Mesendoderm (in vitro differentiated cells): ENCODE measurements around the gene MAPK6.

Experiments used
- DNase-seq: peaks from one replicate; pipeline ENCODE4 v3.0.0; 2013
- H2AK5ac ChIP-seq: 2 replicates; pipeline ENCODE4 v1.6.1; 2013; ENCODE audit warnings: low read length, inconsistent platforms
- H2BK120ac ChIP-seq: 2 replicates; pipeline ENCODE4 v1.6.1; 2013; ENCODE audit warnings: low read depth, mild to moderate bottlenecking, low read length, moderate library complexity, mixed read lengths
- H2BK15ac ChIP-seq: replicated peaks from 2 replicates; pipeline ENCODE4 v1.6.1; 2013; ENCODE audit warnings: low read depth, mild to moderate bottlenecking, moderate library complexity
- H2BK5ac ChIP-seq: 2 replicates; pipeline ENCODE4 v1.6.1; 2013; ENCODE audit warnings: low read length, inconsistent platforms
- H3K18ac ChIP-seq: 2 replicates; pipeline ENCODE4 v1.6.1; 2013; ENCODE audit warnings: mild to moderate bottlenecking, low read length, mixed read lengths
- H3K23ac ChIP-seq: one replicate; pipeline ENCODE4 v1.6.1; 2013; ENCODE audit warnings: low read length
- H3K27ac ChIP-seq: 2 replicates; pipeline ENCODE4 v1.5.1; 2013; ENCODE audit warnings: low read depth, mild to moderate bottlenecking, inconsistent platforms, low read length, moderate library complexity
- H3K27me3 ChIP-seq: 2 replicates; pipeline ENCODE4 v1.6.1; 2013; ENCODE audit warnings: low read length, control low read depth, mild to moderate bottlenecking, inconsistent platforms; ENCODE audit not compliant: insufficient read depth, poor library complexity
- H3K36me3 ChIP-seq: 2 replicates; pipeline ENCODE4 v1.6.1; 2013; ENCODE audit warnings: low read length, inconsistent platforms; ENCODE audit not compliant: control insufficient read depth, insufficient read depth
- H3K4ac ChIP-seq: one replicate; pipeline ENCODE4 v1.6.1; 2013; ENCODE audit warnings: low read depth, mild to moderate bottlenecking, low read length, moderate library complexity
- H3K4me1 ChIP-seq: 2 replicates; pipeline ENCODE4 v1.6.1; 2013; ENCODE audit warnings: low read depth, low read length, inconsistent platforms; ENCODE audit not compliant: control insufficient read depth
- H3K4me2 ChIP-seq: 2 replicates; pipeline ENCODE4 v1.6.1; 2013; ENCODE audit warnings: low read length
- H3K4me3 ChIP-seq: 2 replicates; pipeline ENCODE4 v1.5.1; 2013; ENCODE audit warnings: mild to moderate bottlenecking, low read length
- H3K56ac ChIP-seq: one replicate; pipeline ENCODE4 v1.6.1; 2013; ENCODE audit warnings: low read length
- H3K79me1 ChIP-seq: 2 replicates; pipeline ENCODE4 v1.6.1; 2013; ENCODE audit warnings: low read length, inconsistent platforms
- H3K79me2 ChIP-seq: 2 replicates; pipeline ENCODE4 v1.6.1; 2013; ENCODE audit warnings: mild to moderate bottlenecking, low read length; ENCODE audit not compliant: control insufficient read depth, insufficient read depth
- H3K9ac ChIP-seq: 2 replicates; pipeline ENCODE4 v1.6.1; 2013; ENCODE audit warnings: low read length, inconsistent platforms
- H4K5ac ChIP-seq: one replicate; pipeline ENCODE4 v1.6.1; 2013; ENCODE audit warnings: low read length
- H4K8ac ChIP-seq: one replicate; pipeline ENCODE4 v1.6.1; 2013; ENCODE audit warnings: low read depth, mild to moderate bottlenecking, control low read depth, low read length, moderate library complexity
- WGBS: extraction: QIAGEN DNeasy Blood & Tissue Kit; methylation state at CpG from one replicate; pipeline ENCODE4 v1.1.7; 2013; ENCODE audit warnings: low lambda C conversion rate, missing lambda C conversion rate; ENCODE audit not compliant: insufficient coverage; ENCODE audit errors: extremely low coverage; 5-methylcytosine and 5-hydroxymethylcytosine counted together

Gene MAPK6

DNA sequence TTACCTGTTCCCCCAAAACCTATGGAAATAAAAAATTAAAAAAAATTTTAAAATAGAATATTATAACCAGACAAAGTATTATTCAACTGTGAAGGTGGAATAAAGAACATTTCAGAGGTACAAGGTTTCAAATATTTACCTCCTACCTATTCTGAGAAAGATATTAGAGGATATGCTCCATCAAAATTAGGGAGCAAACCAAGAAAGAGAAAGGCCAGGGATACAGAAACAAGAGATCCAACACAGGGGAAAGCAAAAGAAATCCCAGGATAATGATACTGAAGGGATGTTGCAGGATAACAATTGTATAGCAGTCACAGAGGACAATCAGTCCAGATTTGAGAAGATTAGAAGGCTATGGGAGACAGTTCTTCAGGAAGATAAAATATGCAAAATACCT lies 71.2 kb downstream of the MAPK6 start:
- H3K27me3 ChIP-seq: no peaks in the 10 kb centered on the region
- H3K79me2 ChIP-seq: no peaks in the 10 kb centered on the region
- H3K23ac ChIP-seq: no peak overlapping the region
- no peak overlapping the region for H4K5ac ChIP-seq
- no peak overlapping the region for H2BK15ac ChIP-seq
- H2BK5ac ChIP-seq: no peak overlapping the region
- no peak overlapping the region for H3K56ac ChIP-seq
- no peak overlapping the region for H2AK5ac ChIP-seq
- H3K4me1 ChIP-seq: no peaks in the 10 kb centered on the region
- H3K36me3 ChIP-seq: no peaks in the 10 kb centered on the region
- H3K4ac ChIP-seq: no peak overlapping the region
- H3K79me1 ChIP-seq: no peaks in the 10 kb centered on the region
- no peak overlapping the region for H3K27ac ChIP-seq
- H4K8ac ChIP-seq: no peak overlapping the region
- H3K18ac ChIP-seq: no peak overlapping the region
- DNase-seq: no peak
- H3K9ac ChIP-seq: no peak overlapping the region
- no peak overlapping the region for H2BK120ac ChIP-seq
- no peak overlapping the region for H3K4me2 ChIP-seq
- H3K4me3 ChIP-seq: no peak overlapping the region

DNA sequence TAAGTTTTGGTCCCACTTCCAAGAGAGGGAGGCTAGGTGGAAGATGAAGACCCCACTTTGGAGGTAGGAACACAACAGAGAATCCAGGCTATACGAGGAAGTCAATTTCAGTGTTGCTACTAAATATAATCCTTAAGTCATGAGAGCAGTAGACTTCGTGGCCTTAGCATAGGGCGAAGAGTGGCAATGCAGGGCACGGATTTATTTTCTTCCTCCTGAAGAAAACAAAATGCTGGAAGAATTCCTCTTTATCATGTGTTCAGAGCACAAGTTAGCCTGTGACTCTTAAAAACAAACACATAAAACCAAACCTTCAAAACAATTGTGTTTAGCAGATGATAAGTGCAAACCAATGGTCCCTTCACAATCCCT lies 74.1 kb downstream of the MAPK6 start:
- Histone ChIP-seq H3K27ac (no peak overlapping the region), H3K23ac (no peak overlapping the region), H2BK15ac (no peak overlapping the region), H3K56ac (no peak overlapping the region), H3K79me2 (no peaks in the 10 kb centered on the region), H3K79me1 (no peaks in the 10 kb centered on the region), H3K9ac (no peak overlapping the region), H4K8ac (no peak overlapping the region), H3K27me3 (no peaks in the 10 kb centered on the region), H3K36me3 (no peaks in the 10 kb centered on the region), H4K5ac (no peak overlapping the region), H3K4me1 (no peaks in the 10 kb centered on the region), H3K18ac (no peak overlapping the region), H3K4me2 (no peak overlapping the region), H3K4me3 (no peak overlapping the region), H3K4ac (no peak overlapping the region), H2BK5ac (no peak overlapping the region), H2AK5ac (no peak overlapping the region), H2BK120ac (no peak overlapping the region)
- no peak for DNase-seq
- no CpG with 5 or more reads among the region's 4 CpGs for WGBS

DNA sequence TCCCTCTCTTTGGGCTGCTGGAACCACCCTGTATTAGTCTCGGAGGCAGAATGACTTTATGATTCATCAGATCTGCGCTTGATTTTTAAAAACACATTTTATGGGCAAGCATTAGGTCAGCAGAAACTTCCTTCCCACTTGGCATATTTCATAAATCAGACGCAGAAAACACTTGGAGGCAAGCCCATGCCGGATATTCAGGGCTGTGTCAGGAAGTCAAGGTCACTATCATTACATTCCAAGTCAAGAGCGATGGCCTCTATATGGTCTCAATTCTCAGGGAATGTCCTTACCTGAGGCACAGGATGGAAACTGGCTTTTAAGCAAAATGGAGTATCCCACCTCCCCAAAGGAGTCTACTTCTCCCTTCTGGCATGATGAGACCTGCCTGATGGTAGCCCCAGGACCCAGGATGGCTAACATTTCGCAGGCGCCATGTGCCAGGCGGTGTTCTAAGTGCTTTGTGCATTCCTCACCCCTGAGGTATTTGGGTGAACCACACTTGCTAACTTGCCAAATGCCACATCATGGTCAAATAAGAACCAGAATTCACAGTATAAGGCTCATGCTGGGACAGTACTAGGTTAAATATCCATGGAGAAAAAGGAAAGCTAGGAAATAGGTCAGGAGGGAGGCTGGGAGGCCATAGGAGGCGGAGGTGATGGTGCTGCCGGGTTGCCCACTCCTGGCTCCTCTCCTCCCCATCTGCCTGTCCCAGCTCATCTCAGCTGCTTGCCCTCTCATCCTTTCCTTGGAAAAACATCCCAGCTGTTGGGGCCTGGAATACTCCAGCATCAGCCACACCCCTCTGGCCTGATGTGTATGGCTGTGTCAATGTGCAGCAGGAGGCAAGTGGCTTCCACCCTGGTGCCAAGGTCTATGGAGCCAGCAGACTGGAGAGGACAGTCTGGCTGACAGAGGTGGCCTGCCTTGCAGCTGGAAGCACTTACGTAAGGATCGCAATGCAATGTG lies 74.8 kb downstream of the MAPK6 start:
- Histone ChIP-seq H3K18ac (no peak overlapping the region), H4K8ac (no peak overlapping the region), H2AK5ac (no peak overlapping the region), H3K4ac (no peak overlapping the region), H2BK120ac (no peak overlapping the region), H2BK5ac (no peak overlapping the region), H3K4me3 (no peak overlapping the region), H2BK15ac (no peak overlapping the region), H3K9ac (no peak overlapping the region), H3K23ac (no peak overlapping the region), H3K4me2 (no peak overlapping the region), H3K36me3 (no peaks in the 10 kb centered on the region), H3K4me1 (no peaks in the 10 kb centered on the region), H3K79me2 (no peaks in the 10 kb centered on the region), H3K27me3 (no peaks in the 10 kb centered on the region), H4K5ac (no peak overlapping the region), H3K79me1 (no peaks in the 10 kb centered on the region), H3K27ac (no peak overlapping the region), H3K56ac (no peak overlapping the region)
- WGBS: no CpG with 5 or more reads among the region's 12 CpGs
- DNase-seq: no peak

DNA sequence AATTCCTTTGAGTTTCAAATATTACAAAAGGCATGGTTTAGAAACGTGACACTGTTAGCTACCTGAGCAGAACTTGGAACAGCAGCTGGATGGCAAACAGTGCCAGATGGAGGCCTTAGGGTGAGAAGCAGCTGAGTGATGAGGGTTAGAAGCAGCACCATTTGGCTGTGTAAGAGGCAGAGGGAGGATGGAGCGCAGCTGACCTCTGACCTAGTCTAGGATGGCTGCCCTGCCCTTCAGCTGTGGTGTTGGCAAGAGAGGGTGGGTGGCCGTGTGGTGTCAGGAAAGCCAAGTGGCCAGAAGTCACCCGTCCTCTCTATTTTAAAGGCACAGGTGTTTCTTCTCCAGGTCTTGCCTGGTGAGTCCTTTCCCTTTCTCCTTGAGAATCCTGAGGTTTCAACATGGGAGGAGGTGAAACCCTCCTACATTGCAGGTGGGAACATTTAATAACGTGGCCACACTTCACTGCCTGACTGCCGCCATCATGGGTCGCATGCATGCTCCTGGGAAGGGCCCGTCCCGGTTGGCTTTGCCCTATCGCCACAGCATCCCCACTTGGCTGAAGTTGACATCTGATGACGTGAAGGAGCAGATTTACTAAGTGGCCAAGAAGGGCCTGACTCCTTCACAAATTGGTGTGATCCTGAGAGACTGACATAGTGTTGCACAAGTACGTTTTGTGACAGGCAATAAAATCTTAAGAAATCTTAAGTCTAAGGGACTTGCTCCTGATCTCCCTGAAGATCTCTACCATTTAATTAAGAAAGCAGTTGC lies 76.0 kb downstream of the MAPK6 start:
- Histone ChIP-seq H3K79me2 (no peaks in the 10 kb centered on the region), H3K9ac (no peak overlapping the region), H2BK5ac (no peak overlapping the region), H2BK15ac (no peak overlapping the region), H2AK5ac (no peak overlapping the region), H3K36me3 (no peaks in the 10 kb centered on the region), H3K4ac (no peak overlapping the region), H3K23ac (no peak overlapping the region), H3K56ac (no peak overlapping the region), H4K5ac (no peak overlapping the region), H3K4me2 (no peak overlapping the region), H3K27ac (no peak overlapping the region), H2BK120ac (no peak overlapping the region), H3K4me3 (no peak overlapping the region), H3K79me1 (no peaks in the 10 kb centered on the region), H3K27me3 (no peaks in the 10 kb centered on the region), H4K8ac (no peak overlapping the region), H3K18ac (no peak overlapping the region), H3K4me1 (no peaks in the 10 kb centered on the region)
- WGBS: no CpG with 5 or more reads among the region's 12 CpGs
- no peak for DNase-seq

DNA sequence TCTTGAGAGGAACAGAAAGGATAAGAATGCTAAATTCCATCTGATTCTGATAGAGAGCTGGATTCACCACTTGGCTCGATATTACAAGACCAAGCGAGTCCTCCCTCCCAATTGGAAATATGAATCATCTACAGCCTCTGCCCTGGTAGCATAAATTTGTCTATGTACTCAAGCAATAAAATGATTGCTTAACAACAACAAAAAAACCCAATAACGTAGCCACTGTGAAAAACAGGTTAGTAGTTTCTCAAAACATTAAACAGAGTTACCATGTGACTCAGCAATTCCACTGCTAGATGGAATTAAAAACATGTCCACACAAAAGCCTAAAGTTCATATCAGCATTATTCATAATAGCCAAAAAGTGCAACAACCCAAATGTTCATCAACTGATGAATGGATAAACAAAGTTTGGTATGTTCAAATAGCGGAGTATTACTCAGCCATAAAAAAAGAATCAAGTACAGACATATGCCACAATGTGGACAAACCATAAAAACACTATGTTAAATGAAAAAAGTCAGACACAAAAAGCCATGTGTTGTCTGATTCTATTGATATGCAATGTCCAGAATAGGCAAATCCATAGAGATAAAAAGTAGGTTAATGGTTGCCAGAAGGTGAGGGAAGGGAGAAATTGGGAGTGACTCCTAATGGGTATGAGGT lies 76.7 kb downstream of the MAPK6 start:
- no CpG with 5 or more reads among the region's 4 CpGs for WGBS
- H3K9ac ChIP-seq: no peak overlapping the region

More for the DNA sequence above, 76.7 kb downstream of the MAPK6 start:
- Histone ChIP-seq H3K27ac (no peak overlapping the region), H3K4me2 (no peak overlapping the region), H2BK5ac (no peak overlapping the region), H3K56ac (no peak overlapping the region), H3K79me2 (no peaks in the 10 kb centered on the region), H4K5ac (no peak overlapping the region), H3K79me1 (no peaks in the 10 kb centered on the region), H3K36me3 (no peaks in the 10 kb centered on the region), H3K4me1 (no peaks in the 10 kb centered on the region), H3K27me3 (no peaks in the 10 kb centered on the region), H2BK120ac (no peak overlapping the region), H3K4ac (no peak overlapping the region), H3K18ac (no peak overlapping the region), H2BK15ac (no peak overlapping the region), H3K23ac (no peak overlapping the region), H2AK5ac (no peak overlapping the region), H3K4me3 (no peak overlapping the region), H4K8ac (no peak overlapping the region)
- no peak for DNase-seq
